Rectal smooth muscle tissue (tissue), 1 donor: ENCODE measurements around the gene DNAI1.
"Not testable (repeated sequence)": the region's sequence is repeated elsewhere in the genome, so short reads cannot be mapped to it uniquely, and the experiment has no call there.

ENCODE experiments used
- H3K27ac ChIP-seq: one replicate; pipeline ENCODE4 v1.7.0; 2013; ENCODE audit warnings: low read depth, low read length, inconsistent platforms
- H3K27me3 ChIP-seq: one replicate; pipeline ENCODE4 v1.7.0; 2013; ENCODE audit warnings: low read length; ENCODE audit not compliant: control insufficient read depth, insufficient read depth
- H3K36me3 ChIP-seq: one replicate; pipeline ENCODE4 v1.7.0; 2013; ENCODE audit warnings: low read length; ENCODE audit not compliant: control insufficient read depth, insufficient read depth
- H3K4me1 ChIP-seq: one replicate; pipeline ENCODE4 v1.7.0; 2013; ENCODE audit warnings: low read length; ENCODE audit not compliant: control insufficient read depth, insufficient read depth
- H3K4me3 ChIP-seq: one replicate; pipeline ENCODE4 v1.7.0; 2013; ENCODE audit warnings: low read length
- H3K9ac ChIP-seq: one replicate; pipeline ENCODE4 v1.7.0; 2013; ENCODE audit warnings: low read length

Gene DNAI1

GRCh38 chr9:34437006-34437925 is 21.3 kb upstream of the DNAI1 start:
- H3K27ac ChIP-seq: no peak overlapping the region
- H3K36me3 ChIP-seq: no peaks in the 10 kb centered on the region
- H3K9ac ChIP-seq: no peak overlapping the region
- no peaks in the 10 kb centered on the region for H3K4me1 ChIP-seq
- no peaks in the 10 kb centered on the region for H3K27me3 ChIP-seq
- H3K4me3 ChIP-seq: no peak overlapping the region

GRCh38 chr9:34437926-34438307 is 20.7 kb upstream of the DNAI1 start:
- H3K4me3 ChIP-seq, H3K27me3 ChIP-seq, H3K4me1 ChIP-seq, H3K9ac ChIP-seq, H3K36me3 ChIP-seq, H3K27ac ChIP-seq: not testable (repeated sequence)

- H3K36me3 ChIP-seq, H3K9ac ChIP-seq, H3K27me3 ChIP-seq, H3K4me3 ChIP-seq, H3K27ac ChIP-seq, H3K4me1 ChIP-seq: not testable (repeated sequence)
Measured at GRCh38 chr9:34438465-34438864, 20.1 kb upstream of the DNAI1 start.

GRCh38 chr9:34440017-34440416 is 18.6 kb upstream of the DNAI1 start:
- Histone ChIP-seq H3K4me1 (no peaks in the 10 kb centered on the region), H3K36me3 (no peaks in the 10 kb centered on the region), H3K27me3 (no peaks in the 10 kb centered on the region), H3K27ac (no peak overlapping the region), H3K9ac (no peak overlapping the region), H3K4me3 (no peak overlapping the region)

- H3K9ac ChIP-seq: no peak overlapping the region
- no peaks in the 10 kb centered on the region for H3K27me3 ChIP-seq
- no peaks in the 10 kb centered on the region for H3K36me3 ChIP-seq
- H3K4me1 ChIP-seq: no peaks in the 10 kb centered on the region
- no peak overlapping the region for H3K27ac ChIP-seq
- H3K4me3 ChIP-seq: no peak overlapping the region
Measured at GRCh38 chr9:34442770-34443169, 15.8 kb upstream of the DNAI1 start.

- Histone ChIP-seq H3K27me3 (no peaks in the 10 kb centered on the region), H3K36me3 (no peaks in the 10 kb centered on the region), H3K9ac (no peak overlapping the region), H3K4me1 (no peaks in the 10 kb centered on the region), H3K27ac (no peak overlapping the region), H3K4me3 (no peak overlapping the region)
Measured at GRCh38 chr9:34443533-34443932, 15.1 kb upstream of the DNAI1 start.

DNA sequence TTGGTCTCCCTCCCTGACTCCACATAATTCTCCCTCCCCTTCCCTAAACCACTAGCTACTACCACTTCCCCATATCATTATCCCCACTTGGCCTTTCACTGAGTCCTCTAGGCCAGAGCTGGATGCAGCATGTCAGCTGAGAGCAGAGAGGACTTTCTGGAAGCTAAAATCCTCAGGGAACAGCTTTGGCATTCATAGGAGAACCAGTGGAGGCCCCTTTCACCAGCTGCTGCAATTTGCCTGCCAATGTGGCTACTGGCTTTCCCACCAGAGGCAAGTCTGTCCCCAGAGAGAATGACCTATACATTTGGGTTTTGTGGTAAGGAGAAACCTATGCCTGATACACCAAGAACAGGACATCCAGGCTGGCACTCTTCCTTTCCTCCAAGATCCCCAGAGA is 14.6 kb upstream of the DNAI1 start:
- no peaks in the 10 kb centered on the region for H3K27me3 ChIP-seq
- H3K4me3 ChIP-seq: no peak overlapping the region
- H3K36me3 ChIP-seq: no peaks in the 10 kb centered on the region
- no peak overlapping the region for H3K9ac ChIP-seq
- no peaks in the 10 kb centered on the region for H3K4me1 ChIP-seq
- no peak overlapping the region for H3K27ac ChIP-seq

GRCh38 chr9:34446468-34446891 is 12.1 kb upstream of the DNAI1 start:
- no peaks in the 10 kb centered on the region for H3K4me1 ChIP-seq
- H3K4me3 ChIP-seq: no peak overlapping the region
- H3K9ac ChIP-seq: no peak overlapping the region
- no peak overlapping the region for H3K27ac ChIP-seq
- no peaks in the 10 kb centered on the region for H3K27me3 ChIP-seq
- H3K36me3 ChIP-seq: no peaks in the 10 kb centered on the region

- Histone ChIP-seq H3K27me3 (no peaks in the 10 kb centered on the region), H3K27ac (no peak overlapping the region), H3K4me1 (no peaks in the 10 kb centered on the region), H3K36me3 (no peaks in the 10 kb centered on the region), H3K9ac (no peak overlapping the region), H3K4me3 (no peak overlapping the region)
Measured at GRCh38 chr9:34446951-34447350, 11.7 kb upstream of the DNAI1 start.

DNA sequence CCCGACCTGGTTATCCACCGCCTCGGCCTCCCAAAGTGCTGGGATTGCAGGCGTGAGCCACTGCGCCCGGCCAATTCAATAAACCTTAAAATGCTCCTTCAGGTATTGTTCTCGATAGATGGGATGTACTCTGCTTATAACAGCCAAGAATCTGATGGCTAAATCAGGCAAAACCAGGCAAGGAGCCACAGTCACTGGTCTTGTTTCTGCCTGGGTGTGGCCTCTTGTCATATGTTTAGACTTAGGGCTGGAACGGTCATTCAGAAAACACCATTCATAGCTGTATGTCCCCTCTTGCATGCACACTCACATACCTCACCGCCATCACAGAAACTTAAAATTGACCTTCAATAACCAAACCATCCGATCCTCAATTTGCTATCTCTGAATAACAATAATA is 8.0 kb upstream of the DNAI1 start:
- no peaks in the 10 kb centered on the region for H3K4me1 ChIP-seq
- H3K4me3 ChIP-seq: no peak overlapping the region
- H3K27ac ChIP-seq: no peak overlapping the region
- no peaks in the 10 kb centered on the region for H3K27me3 ChIP-seq
- no peak overlapping the region for H3K9ac ChIP-seq
- no peaks in the 10 kb centered on the region for H3K36me3 ChIP-seq

DNA sequence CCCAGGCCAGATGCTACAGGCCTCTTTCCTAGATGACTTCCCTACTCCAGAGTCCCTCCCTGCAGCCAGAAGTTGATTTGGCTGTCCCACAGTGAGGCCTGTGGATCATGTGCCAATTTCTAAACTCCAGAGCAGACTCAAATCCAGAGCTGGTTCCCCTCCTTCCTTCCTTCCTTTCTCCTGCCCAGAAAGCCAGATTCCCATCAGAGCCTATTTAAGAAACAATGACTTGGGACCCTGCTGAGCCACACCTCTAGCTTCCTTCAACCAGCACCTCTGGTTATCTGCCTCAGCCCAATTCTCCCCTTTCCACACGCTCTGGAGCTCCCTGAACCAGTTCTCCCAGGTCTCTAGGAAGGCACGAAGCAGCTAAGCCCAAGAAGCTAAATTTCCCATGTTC is 7.5 kb upstream of the DNAI1 start:
- Histone ChIP-seq H3K36me3 (no peaks in the 10 kb centered on the region), H3K4me3 (no peak overlapping the region), H3K27ac (no peak overlapping the region), H3K27me3 (no peaks in the 10 kb centered on the region), H3K4me1 (no peaks in the 10 kb centered on the region), H3K9ac (no peak overlapping the region)

GRCh38 chr9:34451545-34451944 is 7.1 kb upstream of the DNAI1 start:
- Histone ChIP-seq H3K4me3 (no peak overlapping the region), H3K4me1 (no peaks in the 10 kb centered on the region), H3K36me3 (no peaks in the 10 kb centered on the region), H3K27me3 (no peaks in the 10 kb centered on the region), H3K27ac (no peak overlapping the region), H3K9ac (no peak overlapping the region)

GRCh38 chr9:34452568-34452967 is 6.0 kb upstream of the DNAI1 start:
- no peak overlapping the region for H3K9ac ChIP-seq
- no peak overlapping the region for H3K27ac ChIP-seq
- H3K4me1 ChIP-seq: peaks cover 5% of the 10 kb centered on the region
- no peaks in the 10 kb centered on the region for H3K36me3 ChIP-seq
- H3K27me3 ChIP-seq: peaks cover 3% of the 10 kb centered on the region
- no peak overlapping the region for H3K4me3 ChIP-seq
